ENCODE measurements around the gene CTSL. TPM values are rescaled to one million over a fixed set of nuclear protein-coding genes. Genes with fewer than 3 reads are reported as not detected.

The CTSL gene
- total RNA-seq, 1 experiment from 2014 or later, result 63.2 TPM

DNA sequence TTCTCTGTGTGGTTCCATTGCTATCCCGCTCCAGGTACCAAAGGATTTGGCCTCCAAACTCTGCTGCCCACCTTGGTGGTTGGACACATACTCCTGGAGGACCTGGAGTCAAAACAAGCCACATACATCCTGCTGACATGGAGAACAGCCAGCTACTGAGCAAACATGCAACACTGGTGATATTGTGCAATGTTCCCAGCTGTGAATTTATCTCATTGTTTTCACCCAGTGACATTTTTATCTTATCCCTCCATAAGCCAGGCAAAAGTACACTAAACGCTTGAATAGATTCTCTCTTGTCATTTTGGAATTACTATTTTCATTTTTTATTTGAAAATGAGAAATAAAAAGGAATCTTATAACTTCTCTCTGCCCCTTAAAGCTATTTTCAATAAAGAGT, 11.1 kb upstream of the CTSL start:
- CTCF ChIA-PET, result no interaction called here
- H3K27ac ChIP-seq (ENCODE audit: low read length), result peak overlapping the region; percentile 95
- POLR2A ChIA-PET (ENCODE audit: unreplicated experiment), result no interaction called here

GRCh38 chr9:87716141-87716540, 9.8 kb upstream of the CTSL start:
- no peak for TF ChIP-seq EZH2 (IDR thresholded peaks at IDR 0.05; ENCODE audit: low read length, unreplicated experiment)
- DNase-seq (peak; percentile 60), ATAC-seq (peak; percentile 51)
- peak overlapping the region; percentile 95 for H3K27ac ChIP-seq (ENCODE audit: low read length)
- CTCF ChIA-PET, result no interaction called here
- no TSS peak for BruUV-seq (replicated peaks)
- peaks cover 34% of the 10 kb centered on the region for H3K4me1 ChIP-seq (ENCODE audit: insufficient read depth, low read length)
- no peak overlapping the region for H3K4me2 ChIP-seq (ENCODE audit: low read length)
- no peaks in the 10 kb centered on the region for H3K27me3 ChIP-seq (ENCODE audit: low read length)
- POLR2A ChIA-PET (ENCODE audit: unreplicated experiment), result no interaction called here
- no peaks in the 10 kb centered on the region for H3F3A ChIP-seq (ENCODE audit: low read length, unreplicated experiment)
- H3K79me2 ChIP-seq (ENCODE audit: low read length), result no peaks in the 10 kb centered on the region
- no peaks in the 10 kb centered on the region for H3K9me2 ChIP-seq (replicated peaks; ENCODE audit: low read length)
- H3K4me3 ChIP-seq (ENCODE audit: low read length), result no peak overlapping the region
- H2AFZ ChIP-seq (ENCODE audit: low read length), result no peak overlapping the region
- H3K9ac ChIP-seq (ENCODE audit: low read length), result peak overlapping the region; percentile 10; the same call in 1 of the 2 replicates
- intact Hi-C loops (cut with micrococcal nuclease), result no loop called here
- no peaks in the 10 kb centered on the region for H3K36me3 ChIP-seq (ENCODE audit: low read depth, low read length)
- H3K9me3 ChIP-seq (ENCODE audit: low read length), result no peaks in the 10 kb centered on the region
- no peaks in the 10 kb centered on the region for H4K20me1 ChIP-seq (ENCODE audit: low read length)

More for the DNA sequence above, 11.1 kb upstream of the CTSL start:
- H3K9me3 ChIP-seq (ENCODE audit: low read length), result no peaks in the 10 kb centered on the region
- ATAC-seq (no peak), DNase-seq (peak; percentile 68)
- H2AFZ ChIP-seq (ENCODE audit: low read length), result no peak overlapping the region
- no peaks in the 10 kb centered on the region for H3K79me2 ChIP-seq (ENCODE audit: low read length)
- no peaks in the 10 kb centered on the region for H3K27me3 ChIP-seq (ENCODE audit: low read length)
- TF ChIP-seq, protein P1, sequence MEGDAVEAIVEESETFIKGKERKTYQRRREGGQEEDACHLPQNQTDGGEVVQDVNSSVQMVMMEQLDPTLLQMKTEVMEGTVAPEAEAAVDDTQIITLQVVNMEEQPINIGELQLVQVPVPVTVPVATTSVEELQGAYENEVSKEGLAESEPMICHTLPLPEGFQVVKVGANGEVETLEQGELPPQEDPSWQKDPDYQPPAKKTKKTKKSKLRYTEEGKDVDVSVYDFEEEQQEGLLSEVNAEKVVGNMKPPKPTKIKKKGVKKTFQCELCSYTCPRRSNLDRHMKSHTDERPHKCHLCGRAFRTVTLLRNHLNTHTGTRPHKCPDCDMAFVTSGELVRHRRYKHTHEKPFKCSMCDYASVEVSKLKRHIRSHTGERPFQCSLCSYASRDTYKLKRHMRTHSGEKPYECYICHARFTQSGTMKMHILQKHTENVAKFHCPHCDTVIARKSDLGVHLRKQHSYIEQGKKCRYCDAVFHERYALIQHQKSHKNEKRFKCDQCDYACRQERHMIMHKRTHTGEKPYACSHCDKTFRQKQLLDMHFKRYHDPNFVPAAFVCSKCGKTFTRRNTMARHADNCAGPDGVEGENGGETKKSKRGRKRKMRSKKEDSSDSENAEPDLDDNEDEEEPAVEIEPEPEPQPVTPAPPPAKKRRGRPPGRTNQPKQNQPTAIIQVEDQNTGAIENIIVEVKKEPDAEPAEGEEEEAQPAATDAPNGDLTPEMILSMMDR (conservative IDR thresholded peaks at IDR 0.05; ENCODE audit: low read depth, low read length), result no peak
- TF ChIP-seq EZH2phosphoT487 (IDR thresholded peaks at IDR 0.05; ENCODE audit: borderline replicate concordance, low read length) (no peak), EZH2 (IDR thresholded peaks at IDR 0.05; ENCODE audit: low read length, unreplicated experiment) (no peak)
- peak overlapping the region; percentile 77 for H3K4me2 ChIP-seq (ENCODE audit: low read length)
- no peaks in the 10 kb centered on the region for H3K36me3 ChIP-seq (ENCODE audit: low read depth, low read length)
- H3K4me3 ChIP-seq (ENCODE audit: low read length), result no peak overlapping the region
- peak overlapping the region; percentile 72 for H3K9ac ChIP-seq (ENCODE audit: low read length)
- no peaks in the 10 kb centered on the region for H4K20me1 ChIP-seq (ENCODE audit: low read length)
- intact Hi-C loops (cut with micrococcal nuclease), result no loop called here
- H3K4me1 ChIP-seq (ENCODE audit: insufficient read depth, low read length), result peaks cover 34% of the 10 kb centered on the region
- H3F3A ChIP-seq (ENCODE audit: low read length, unreplicated experiment), result no peaks in the 10 kb centered on the region
- BruUV-seq (replicated peaks), result no TSS peak
- H3K9me2 ChIP-seq (replicated peaks; ENCODE audit: low read length), result no peaks in the 10 kb centered on the region

- ChIA-PET CTCF (no interaction called here), POLR2A (ENCODE audit: unreplicated experiment) (no interaction called here)
- ATAC-seq (no peak), DNase-seq (no peak)
- no TSS peak for BruUV-seq (replicated peaks)
- no peaks in the 10 kb centered on the region for H3K79me2 ChIP-seq (ENCODE audit: low read length)
- H3K9me3 ChIP-seq (ENCODE audit: low read length), result no peaks in the 10 kb centered on the region
- H3K27ac ChIP-seq (ENCODE audit: low read length), result no peak overlapping the region
- TF ChIP-seq EZH2phosphoT487 (IDR thresholded peaks at IDR 0.05; ENCODE audit: borderline replicate concordance, low read length) (no peak), EZH2 (IDR thresholded peaks at IDR 0.05; ENCODE audit: low read length, unreplicated experiment) (no peak)
- TF ChIP-seq, protein P1 (conservative IDR thresholded peaks at IDR 0.05; ENCODE audit: low read depth, low read length), result no peak
- H3K9ac ChIP-seq (ENCODE audit: low read length), result no peak overlapping the region
- H3K4me1 ChIP-seq (ENCODE audit: insufficient read depth, low read length), result peaks cover 34% of the 10 kb centered on the region
- H2AFZ ChIP-seq (ENCODE audit: low read length), result no peak overlapping the region
- H3K36me3 ChIP-seq (ENCODE audit: low read depth, low read length), result no peaks in the 10 kb centered on the region
- no peaks in the 10 kb centered on the region for H3K9me2 ChIP-seq (replicated peaks; ENCODE audit: low read length)
- no peaks in the 10 kb centered on the region for H3K27me3 ChIP-seq (ENCODE audit: low read length)
- H4K20me1 ChIP-seq (ENCODE audit: low read length), result no peaks in the 10 kb centered on the region
- no peak overlapping the region for H3K4me3 ChIP-seq (ENCODE audit: low read length)
- intact Hi-C loops (cut with micrococcal nuclease), result no loop called here
- no peaks in the 10 kb centered on the region for H3F3A ChIP-seq (ENCODE audit: low read length, unreplicated experiment)
- no peak overlapping the region for H3K4me2 ChIP-seq (ENCODE audit: low read length)
Observed at GRCh38 chr9:87717456-87717855, 8.5 kb upstream of the CTSL start.

All from PC-3 (cell line).